NCI-H748 (cell line): ENCODE data around the gene FBXO48.
"Not testable (repeated sequence)": the region's sequence is repeated elsewhere in the genome, so short reads cannot be mapped to it uniquely, and the experiment has no call there.

Source experiments
- DNase-seq: peaks from one replicate; lab custom pipeline; 2025; ENCODE audit not compliant: unreplicated experiment; lab: John Stamatoyannopoulos, UW

The FBXO48 gene

GRCh38 chr2:68467077-68467960 is at the start of gene FBXO48, which contains the start of gene APLF:
FBXO48 (minus strand) TSS chr2:68467294; CDS start chr2:68465145, 2,149 bp downstream.
APLF (plus strand) TSS chr2:68467585; CDS start chr2:68467732, 147 bp downstream.
- DNase-seq, result peak; percentile 96

- DNase-seq, result peak; percentile 7
Measured at GRCh38 chr2:68516051-68516955, 49.2 kb upstream of the FBXO48 start.

- DNase-seq, result no peak
Measured at GRCh38 chr2:68514316-68514929, 47.3 kb upstream of the FBXO48 start.

- no peak for DNase-seq
Measured at GRCh38 chr2:68512966-68513365, 45.9 kb upstream of the FBXO48 start.

- DNase-seq, result no peak
Measured at GRCh38 chr2:68512326-68512725, 45.2 kb upstream of the FBXO48 start.

GRCh38 chr2:68506170-68506569 is 39.1 kb upstream of the FBXO48 start:
- DNase-seq, result no peak

GRCh38 chr2:68505603-68506159 is 38.6 kb upstream of the FBXO48 start:
- no peak for DNase-seq

- DNase-seq, result no peak
Measured at GRCh38 chr2:68501768-68502167, 34.7 kb upstream of the FBXO48 start.

- no peak for DNase-seq
Measured at GRCh38 chr2:68500649-68501048, 33.6 kb upstream of the FBXO48 start.

- DNase-seq, result no peak
Measured at GRCh38 chr2:68499133-68499532, 32.0 kb upstream of the FBXO48 start.

GRCh38 chr2:68491582-68491981 is 24.5 kb upstream of the FBXO48 start:
- no peak for DNase-seq

- DNase-seq, result no peak
Measured at GRCh38 chr2:68489282-68489681, 22.2 kb upstream of the FBXO48 start.

- DNase-seq, result not testable (repeated sequence)
Measured at GRCh38 chr2:68488605-68489004, 21.5 kb upstream of the FBXO48 start.

- DNase-seq, result peak; percentile 27
Measured at GRCh38 chr2:68487773-68488355, 20.8 kb upstream of the FBXO48 start.

GRCh38 chr2:68483011-68483410 is 15.9 kb upstream of the FBXO48 start:
- no peak for DNase-seq

GRCh38 chr2:68482296-68482820 is 15.3 kb upstream of the FBXO48 start:
- no peak for DNase-seq

- DNase-seq, result no peak
Measured at GRCh38 chr2:68478688-68479087, 11.6 kb upstream of the FBXO48 start.

GRCh38 chr2:68476454-68476853 is 9.4 kb upstream of the FBXO48 start:
- DNase-seq, result no peak

GRCh38 chr2:68475576-68475975 is 8.5 kb upstream of the FBXO48 start:
- DNase-seq, result no peak

- no peak for DNase-seq
Measured at GRCh38 chr2:68475110-68475509, 8.0 kb upstream of the FBXO48 start.
